Thyroid gland (tissue), 4 donors: Measurements from ENCODE around the gene KCNJ3.

Experiments used
- CTCF ChIP-seq, 6 experiments: fragments of 200-600 bp in 3 of 6; fragments of 450-650 bp in 3 of 6; sonication (generic) in 3 of 6; IDR thresholded peaks; one replicate each; pipeline ENCODE4 v1.5.1; 2016 to 2019; ENCODE audit warnings: antibody characterized with exemption in 6 of 6, mild to moderate bottlenecking in 2 of 6, inconsistent platforms in 1 of 6, moderate library complexity in 1 of 6
- POLR2A ChIP-seq, 2 donors: fragments of 450-650 bp; IDR thresholded peaks; one replicate each; pipeline ENCODE4 v1.6.1; 2017; ENCODE audit warnings: antibody characterized with exemption in 2 of 2, mild to moderate bottlenecking in 2 of 2, moderate library complexity in 1 of 2

- TF ChIP-seq CTCF (IDR thresholded peaks at IDR 0.05) (no peak), POLR2A (IDR thresholded peaks at IDR 0.05) (no peak)
These were observed 5.6 kb upstream of the KCNJ3 start for GRCh38 chr2:154692927-154693326.
